ENCODE results near the gene APOBEC3A. TPM values are rescaled to one million over a fixed set of nuclear protein-coding genes. Genes with fewer than 3 reads are reported as not detected.

The APOBEC3A gene
- polyA plus RNA-seq, 1 of the 3 experiments (the other 2 are of a cell fraction): not detected

GRCh38 chr22:38954414-38955043 lies 2.9 kb upstream of the APOBEC3A start (continued):
- TF ChIP-seq RXRA (IDR thresholded peaks at IDR 0.05; ENCODE audit: borderline replicate concordance, low read depth): no peak
- TF ChIP-seq SIN3A (IDR thresholded peaks at IDR 0.05; ENCODE audit: borderline replicate concordance, low read depth, low read length): no peak
- no peak for TF ChIP-seq SMC3 (IDR thresholded peaks at IDR 0.05; ENCODE audit: low read depth, low read length)
- no peak for TF ChIP-seq JUND (IDR thresholded peaks at IDR 0.05)
- no peak for TF ChIP-seq RAD21 (IDR thresholded peaks at IDR 0.05; ENCODE audit: low read length)
- TF ChIP-seq REST (IDR thresholded peaks at IDR 0.05; ENCODE audit: low read depth, low read length): no peak

- Histone ChIP-seq H3K36me3 (replicated peaks in 1 of 2; ENCODE audit: control insufficient read depth in 1 of 2, insufficient read depth in 2 of 2, low read length in 1 of 2) (no peaks in the 10 kb centered on the region), H3K9ac (no peak overlapping the region), H4K20me1 (ENCODE audit: insufficient read depth) (no peaks in the 10 kb centered on the region), H3K27ac (ENCODE audit: low read depth in 2 of 2, low read length in 1 of 2) (no peak overlapping the region), H3K27me3 (ENCODE audit: insufficient read depth) (no peaks in the 10 kb centered on the region), H2AFZ (ENCODE audit: low read depth) (no peak overlapping the region), H3F3A (replicated peaks; ENCODE audit: insufficient read depth) (no peaks in the 10 kb centered on the region), H3K9me3 (no peaks in the 10 kb centered on the region), H3K4me3 (ENCODE audit: low read depth in 2 of 2, low read length in 1 of 2) (no peak overlapping the region), H3K4me1 (ENCODE audit: control insufficient read depth in 1 of 2, insufficient read depth in 2 of 2, low read depth in 1 of 2, low read length in 1 of 2) (no peaks in the 10 kb centered on the region), H3K4me2 (no peak overlapping the region), H3K9me2 (no peaks in the 10 kb centered on the region), H3K79me2 (ENCODE audit: insufficient read depth) (no peaks in the 10 kb centered on the region)
- ChIA-PET CTCF (no interaction called here), POLR2A (no interaction called here)
- WGBS (ENCODE audit: low lambda C conversion rate): 80% methylated on average over 1 of the region's 5 CpGs
- no peak for TF ChIP-seq IRF3 (IDR thresholded peaks at IDR 0.05; ENCODE audit: low read depth, low read length)
- TF ChIP-seq REST (IDR thresholded peaks at IDR 0.05; ENCODE audit: low read depth, low read length): no peak
- no peak for TF ChIP-seq FOSL2 (IDR thresholded peaks at IDR 0.05; ENCODE audit: borderline replicate concordance, low read depth)
- no peak for TF ChIP-seq RFX5 (IDR thresholded peaks at IDR 0.05; ENCODE audit: low read length)
- no peak for TF ChIP-seq SMC3 (IDR thresholded peaks at IDR 0.05; ENCODE audit: low read depth, low read length)
- no peak for TF ChIP-seq FOXJ3 (CRISPR knock-in tag; IDR thresholded peaks at IDR 0.05)
- TF ChIP-seq MAX (IDR thresholded peaks at IDR 0.05; ENCODE audit: low read depth): no peak
- no peak for TF ChIP-seq USF2 (IDR thresholded peaks at IDR 0.05; ENCODE audit: borderline replicate concordance, low read depth, low read length)
- TF ChIP-seq NFIC (IDR thresholded peaks at IDR 0.05; ENCODE audit: borderline replicate concordance): no peak
- no peak for TF ChIP-seq MXI1 (IDR thresholded peaks at IDR 0.05; ENCODE audit: low read depth, low read length)
- no peak for TF ChIP-seq USF1 (IDR thresholded peaks at IDR 0.05; ENCODE audit: borderline replicate concordance, low read depth)
- no peak for TF ChIP-seq ELF1 (IDR thresholded peaks at IDR 0.05)
- no peak for DNase-seq
Observed at GRCh38 chr22:38955250-38955905, 2.0 kb upstream of the APOBEC3A start.
